NCI-H2107 treated with DMSO at 0.1 percent for 48 hours (cell line): ENCODE results near the gene ROR2.

Source experiments
- DNase-seq: peaks from one replicate; lab custom pipeline; 2025; ENCODE audit not compliant: unreplicated experiment; lab: John Stamatoyannopoulos, UW

The ROR2 gene

DNA sequence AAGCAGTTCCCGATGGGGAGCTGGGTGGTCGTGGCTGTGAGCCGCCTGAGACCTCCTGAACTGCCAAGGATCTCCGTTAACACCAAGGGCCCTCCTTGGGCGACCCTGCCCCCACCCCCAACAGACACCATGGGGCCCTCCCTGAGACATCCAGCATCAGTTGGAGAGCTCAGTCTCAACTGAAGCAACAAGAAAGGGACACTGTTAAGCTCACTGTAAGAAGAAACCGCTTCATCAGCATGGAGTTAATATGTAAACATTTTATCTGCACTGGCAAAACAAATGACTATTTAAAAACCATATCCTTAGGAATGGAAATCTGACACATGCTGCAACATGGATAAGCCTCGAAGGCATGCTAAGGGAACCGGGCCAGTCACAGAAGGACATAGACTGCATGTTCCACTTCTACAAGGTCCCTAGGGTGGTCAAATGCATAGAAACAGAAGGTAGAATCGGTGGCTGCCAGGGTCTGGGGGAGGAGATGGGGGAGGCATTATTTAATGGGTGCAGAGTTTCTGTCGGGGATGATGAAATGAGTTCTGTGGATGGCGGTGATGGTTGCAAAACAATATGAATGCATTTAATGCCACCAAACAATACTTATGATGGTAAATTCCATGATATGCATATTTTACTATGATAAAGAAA is 47.4 kb downstream of the ROR2 start:
- DNase-seq: no peak

DNA sequence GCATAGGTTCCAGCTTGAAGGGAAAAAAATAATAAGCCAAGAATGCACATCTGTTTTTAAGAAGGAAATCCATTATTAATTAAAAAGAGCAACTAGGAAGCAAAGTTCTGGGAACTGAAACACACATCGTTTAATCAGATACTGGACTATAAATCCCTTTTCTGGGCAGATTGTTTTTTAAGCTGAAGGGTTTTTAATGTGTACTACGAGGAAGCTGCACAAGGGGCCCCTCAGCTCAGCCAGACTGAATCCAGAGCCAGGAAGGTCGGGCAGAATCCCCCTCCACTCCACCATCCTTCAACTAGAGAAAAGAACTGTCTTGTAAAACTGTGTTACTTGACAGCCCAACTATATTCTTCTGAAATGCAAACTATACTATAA is 49.2 kb downstream of the ROR2 start:
- no peak for DNase-seq

DNA sequence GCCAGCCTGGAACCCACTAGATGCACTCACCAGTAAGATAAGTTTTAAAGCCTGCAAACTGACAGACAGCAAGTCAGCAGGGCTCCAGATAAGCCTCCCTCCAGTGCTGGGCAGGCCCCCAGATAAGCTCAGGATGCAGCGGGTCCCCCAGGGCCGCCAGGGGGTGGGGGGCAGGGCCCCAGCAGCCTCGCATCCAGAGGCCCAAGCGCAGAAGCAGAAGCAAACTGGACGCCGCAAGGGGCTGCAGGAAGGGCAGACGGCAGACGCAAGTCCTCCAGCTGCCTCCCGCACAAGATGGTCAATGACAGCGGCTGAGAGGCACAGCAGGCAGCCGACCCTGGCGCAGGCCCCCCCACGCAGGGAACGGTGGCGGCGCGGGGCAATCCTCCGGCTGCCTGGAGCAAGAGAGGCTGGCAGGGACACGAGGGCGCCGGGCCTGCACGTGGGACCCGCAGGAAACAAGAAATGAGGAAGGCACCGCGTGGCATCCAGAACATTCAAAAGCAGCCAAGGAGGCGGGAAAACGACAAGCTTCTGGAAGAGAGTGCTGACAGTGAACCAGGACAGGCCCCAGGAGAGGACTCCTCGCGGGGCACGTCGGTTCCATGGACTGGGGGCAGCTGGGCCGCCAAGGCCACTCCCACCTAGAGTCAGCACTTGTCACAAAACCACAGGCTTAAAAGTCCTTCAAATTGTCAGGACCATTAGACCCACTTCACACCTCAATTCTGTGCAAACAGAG is 49.8 kb downstream of the ROR2 start:
- no peak for DNase-seq

DNA sequence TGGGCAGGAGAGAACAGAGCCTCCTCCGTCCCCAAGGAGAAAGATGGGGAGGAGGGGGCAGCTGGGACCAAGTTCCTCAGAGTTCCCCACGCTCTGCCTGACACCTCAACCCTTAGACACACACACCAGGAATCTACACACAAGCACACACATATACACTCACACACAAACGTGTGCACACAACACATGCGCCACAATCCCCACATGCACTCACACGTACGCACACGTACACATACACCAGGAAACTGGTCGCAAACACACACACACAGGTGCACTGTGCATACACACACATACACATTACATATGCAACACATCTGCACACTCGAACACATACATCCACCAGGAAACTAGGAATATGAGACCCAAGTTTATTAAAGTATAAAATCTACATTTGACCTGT is 50.4 kb downstream of the ROR2 start:
- no peak for DNase-seq

DNA sequence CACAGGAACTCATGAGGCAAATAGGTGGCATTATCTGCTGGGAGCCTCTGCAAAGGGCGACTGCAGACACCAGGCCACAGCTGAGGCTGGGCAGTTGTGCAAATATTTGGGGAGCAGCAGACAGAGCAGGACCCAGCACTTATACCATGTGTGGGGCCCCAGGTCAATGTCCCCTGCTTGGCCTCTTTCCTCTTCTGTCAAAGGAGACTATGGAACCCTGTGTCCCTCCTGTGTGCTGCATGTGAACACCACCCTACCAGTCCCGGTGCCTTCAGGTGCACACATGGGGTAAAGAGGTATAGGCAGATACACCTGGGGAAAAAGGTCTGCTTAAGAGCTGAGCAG is 50.8 kb downstream of the ROR2 start:
- no peak for DNase-seq

DNA sequence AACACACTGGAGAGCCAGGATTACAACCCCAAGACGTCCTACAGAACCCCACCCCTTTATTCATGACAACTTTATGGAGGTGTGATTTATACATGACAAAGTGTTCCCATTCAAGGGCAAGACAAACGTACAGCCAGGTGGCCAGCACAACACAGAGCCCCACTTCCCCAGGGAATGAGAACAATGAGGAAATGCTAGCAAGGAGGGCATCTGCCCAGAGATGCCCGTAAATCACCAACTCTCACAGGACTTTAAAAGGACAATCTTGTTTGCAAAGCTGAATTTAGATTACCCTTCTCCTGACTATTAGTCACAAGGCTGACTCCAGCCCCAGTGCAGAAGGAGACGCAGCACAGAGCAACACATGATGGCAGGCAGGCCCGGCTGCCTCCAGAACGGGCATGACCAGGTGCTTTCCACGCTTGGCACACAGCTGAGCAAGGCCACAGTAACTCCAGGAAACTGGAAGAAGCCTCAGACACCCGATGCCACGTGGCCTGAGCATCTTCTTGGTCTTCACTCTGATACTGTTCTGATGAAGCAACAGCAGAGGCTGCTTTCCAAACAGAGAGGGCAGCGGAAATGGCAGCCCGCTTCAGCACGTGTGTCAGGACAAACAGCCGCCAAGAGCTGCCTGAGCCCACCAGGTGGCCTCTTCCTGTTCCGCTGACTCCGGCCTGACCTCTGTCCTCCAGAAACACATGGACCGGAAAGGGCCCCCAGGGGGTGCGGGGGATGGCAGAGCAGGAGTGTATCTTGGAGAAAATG is 51.4 kb downstream of the ROR2 start:
- DNase-seq: no peak

DNA sequence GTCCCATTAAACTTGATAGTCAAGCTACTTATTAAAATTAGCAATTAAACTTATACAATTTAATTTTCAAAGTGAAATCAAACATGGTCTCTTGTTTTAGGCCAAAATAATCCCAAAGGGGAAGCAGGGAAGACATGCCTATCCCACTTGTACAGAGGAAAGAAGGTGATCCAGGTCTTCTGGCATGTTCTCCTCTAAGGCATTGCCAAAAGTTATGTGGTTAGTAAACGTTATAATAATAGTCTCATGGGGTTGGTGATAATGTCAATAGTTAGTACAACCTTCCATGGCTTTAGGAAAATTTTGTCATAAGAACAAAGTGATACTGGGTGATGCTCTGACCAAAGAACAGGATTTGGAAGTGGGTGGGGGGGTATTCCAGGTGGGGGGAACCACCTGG is 52.8 kb downstream of the ROR2 start:
- no peak for DNase-seq

DNA sequence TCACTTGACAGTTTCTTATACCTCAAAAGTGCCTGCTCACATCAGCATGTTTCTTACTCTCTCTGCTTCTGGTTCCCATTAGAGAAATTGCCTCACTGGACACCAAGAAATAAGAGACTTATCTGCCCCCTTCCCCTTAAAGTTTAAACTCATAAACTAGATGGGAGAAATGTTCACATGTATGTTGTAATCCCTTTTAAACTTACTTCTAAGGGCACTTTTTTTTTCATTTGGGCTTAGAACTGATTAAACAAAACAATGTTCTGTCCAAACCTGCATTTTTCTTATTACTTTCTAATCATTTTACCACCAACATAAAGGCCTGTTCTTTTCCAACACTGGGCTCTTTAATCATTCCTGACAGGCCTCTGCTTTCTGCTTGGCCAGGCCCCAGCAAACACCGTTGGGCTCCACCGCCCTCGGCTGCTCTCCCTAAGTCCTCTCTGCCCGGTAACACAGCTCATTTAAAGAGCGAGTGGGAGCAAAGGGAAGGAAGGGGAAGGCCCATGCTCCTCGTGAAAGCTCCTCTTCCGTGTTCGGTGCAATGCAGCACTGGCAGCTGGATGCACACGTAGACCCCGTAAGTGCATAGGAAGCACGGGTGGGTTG is 53.4 kb downstream of the ROR2 start:
- no peak for DNase-seq

DNA sequence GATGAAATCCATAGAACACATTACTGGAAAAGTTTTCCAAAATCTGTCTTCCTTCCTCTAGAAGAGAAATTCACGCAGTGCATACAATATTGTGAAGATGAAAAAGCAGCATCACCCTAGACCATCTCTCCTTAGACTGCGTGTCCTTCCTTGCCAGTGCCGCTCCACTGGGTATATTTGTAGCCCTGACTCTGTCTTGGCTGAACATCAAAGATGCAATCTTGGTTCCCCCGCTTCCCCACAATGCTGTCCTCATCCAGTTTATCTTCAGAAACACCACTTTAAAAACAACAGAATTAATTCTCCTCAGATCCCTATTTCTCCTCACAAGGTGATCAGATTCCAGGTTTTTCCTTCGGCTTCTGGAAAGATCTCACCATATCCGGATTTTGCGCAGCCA is 53.9 kb downstream of the ROR2 start:
- DNase-seq: no peak

DNA sequence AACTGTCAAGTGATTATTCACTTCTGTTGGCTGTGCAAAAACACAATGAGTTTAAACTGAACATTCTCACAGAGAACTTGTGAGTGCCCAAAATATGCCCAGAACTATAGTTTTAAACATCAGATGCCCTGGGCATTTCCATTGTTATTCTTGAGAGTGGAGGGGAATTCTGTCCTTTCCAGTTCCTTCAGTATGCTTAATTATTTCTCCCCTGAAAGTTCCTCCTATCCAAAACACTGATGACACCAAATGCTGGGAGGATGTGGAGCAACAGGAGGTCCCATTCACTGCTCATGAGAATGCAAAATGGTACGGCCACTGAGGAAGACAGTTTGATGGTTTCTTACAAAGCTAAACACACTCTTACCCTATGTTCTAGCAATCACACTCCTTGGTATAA is 55.5 kb downstream of the ROR2 start:
- no peak for DNase-seq

DNA sequence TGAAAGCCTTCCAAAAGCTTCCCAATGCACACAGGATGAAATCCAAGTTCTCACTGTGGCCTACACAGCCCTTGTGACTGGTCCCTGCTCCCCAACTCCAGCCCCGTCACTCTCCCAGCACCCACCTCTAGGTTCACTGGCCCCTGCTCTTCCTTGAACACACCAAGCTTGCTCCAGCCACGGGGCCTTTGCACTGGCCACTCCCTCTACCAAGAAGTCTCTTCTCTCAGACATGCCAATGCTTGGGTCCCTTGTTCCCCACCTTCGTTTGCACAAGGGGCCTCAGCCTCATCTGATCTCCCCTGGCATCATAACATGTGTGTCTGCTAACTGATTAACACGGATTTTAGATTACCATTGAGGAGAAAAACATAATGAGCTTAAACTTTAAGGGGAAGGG is 56.0 kb downstream of the ROR2 start:
- DNase-seq: no peak

DNA sequence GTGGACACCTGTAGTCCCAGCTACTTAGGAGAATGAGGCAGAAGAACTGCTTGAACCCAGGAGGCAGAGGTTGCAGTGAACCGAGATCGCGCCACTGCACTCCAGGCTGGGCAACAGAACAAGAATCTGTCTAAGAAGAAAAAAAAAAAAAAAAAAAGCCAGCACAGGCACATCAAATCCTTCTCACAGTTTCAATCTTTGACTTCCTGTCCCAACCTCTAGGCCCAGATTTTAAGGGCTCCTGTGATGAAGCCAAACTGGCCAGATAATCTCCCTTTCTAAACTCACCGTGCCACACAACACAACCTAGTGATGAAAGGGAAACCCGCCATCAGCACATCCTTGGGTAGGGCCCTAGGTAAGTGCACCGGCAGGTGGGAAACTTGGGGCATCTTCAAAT is 58.1 kb downstream of the ROR2 start:
- DNase-seq: no peak

DNA sequence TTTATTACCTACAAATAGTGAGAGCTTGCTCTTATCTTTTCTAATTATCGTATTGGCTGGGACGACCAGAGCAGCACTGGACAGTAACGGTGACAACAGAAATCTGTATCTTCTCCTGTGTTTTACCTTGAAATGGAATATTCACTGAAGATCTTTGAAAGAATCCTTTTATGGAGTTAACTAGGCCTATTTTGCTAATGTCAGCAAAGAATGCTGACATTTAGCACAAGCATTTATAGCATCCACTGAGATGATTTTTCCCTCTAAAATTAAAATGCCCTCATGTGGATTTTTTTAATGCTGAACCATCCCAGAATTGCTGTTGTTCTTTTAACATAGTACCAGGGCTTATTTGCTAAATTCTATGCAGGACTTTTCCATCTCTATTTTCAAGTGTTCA is 59.4 kb downstream of the ROR2 start:
- no peak for DNase-seq

DNA sequence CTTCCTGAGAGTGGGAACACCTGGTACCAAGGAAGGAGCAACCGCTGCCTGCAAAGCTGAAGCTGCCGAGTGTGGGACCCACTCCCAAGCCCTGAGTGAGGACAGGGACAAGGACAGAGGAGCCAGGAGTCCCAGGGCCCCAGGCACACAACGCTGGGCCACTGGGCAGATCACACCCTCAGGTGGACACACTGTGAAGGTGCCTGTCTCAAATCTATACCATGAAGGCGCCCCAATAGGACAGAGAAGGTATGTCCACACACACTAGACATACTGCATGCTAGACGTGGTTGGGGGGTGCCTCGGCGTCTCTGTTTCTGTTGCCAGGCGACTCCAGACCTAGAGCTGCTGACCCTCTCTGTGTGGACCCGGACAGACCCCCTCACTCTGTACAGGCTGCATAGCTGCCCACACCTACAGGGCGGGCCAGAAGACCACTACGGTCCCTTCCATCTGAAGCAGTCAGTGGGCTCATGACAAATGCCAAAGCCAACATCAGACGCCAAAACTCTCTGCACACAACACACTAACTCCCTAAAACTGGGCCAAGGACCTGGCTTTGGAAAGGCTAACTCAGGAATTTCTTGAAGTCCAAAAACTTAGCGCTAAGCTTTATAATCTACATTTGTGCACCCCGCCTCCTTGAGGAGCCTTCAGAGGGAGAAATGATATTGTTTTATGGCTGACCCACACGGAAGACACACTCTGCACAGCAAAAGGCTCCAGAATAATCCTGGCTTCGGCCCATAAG is 60.7 kb downstream of the ROR2 start:
- DNase-seq: no peak

DNA sequence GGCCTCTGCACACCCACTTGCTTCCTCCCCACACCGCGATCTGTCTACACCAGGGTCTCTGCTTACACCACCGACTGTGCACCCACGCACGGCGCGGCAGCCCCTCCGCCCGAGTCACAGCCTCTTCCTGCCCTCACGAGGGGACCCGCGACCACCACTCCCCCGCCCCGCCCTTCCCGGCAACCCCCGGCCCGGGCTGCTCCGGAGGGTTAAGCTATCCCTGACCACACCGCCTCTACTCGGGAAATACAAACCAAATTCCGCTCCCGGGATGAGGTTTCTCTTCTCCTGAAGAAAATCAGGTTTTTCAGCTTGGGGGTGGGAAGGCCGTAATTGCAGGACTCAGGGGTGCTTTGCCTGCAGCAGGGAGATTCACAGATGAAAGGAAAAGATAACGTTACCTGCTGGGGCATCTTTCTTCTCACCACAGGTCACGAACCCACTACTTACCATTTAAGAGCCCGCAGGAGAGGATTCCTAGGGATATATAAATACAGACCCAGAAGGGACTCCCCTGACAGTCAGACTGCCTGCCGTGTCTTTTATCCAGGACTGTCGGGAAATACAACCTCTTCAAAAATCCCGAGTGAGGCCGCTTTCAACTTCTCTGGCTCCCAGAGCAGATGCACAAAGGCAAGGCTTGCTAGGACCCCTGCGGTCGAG is 63.5 kb downstream of the ROR2 start:
- DNase-seq: no peak

DNA sequence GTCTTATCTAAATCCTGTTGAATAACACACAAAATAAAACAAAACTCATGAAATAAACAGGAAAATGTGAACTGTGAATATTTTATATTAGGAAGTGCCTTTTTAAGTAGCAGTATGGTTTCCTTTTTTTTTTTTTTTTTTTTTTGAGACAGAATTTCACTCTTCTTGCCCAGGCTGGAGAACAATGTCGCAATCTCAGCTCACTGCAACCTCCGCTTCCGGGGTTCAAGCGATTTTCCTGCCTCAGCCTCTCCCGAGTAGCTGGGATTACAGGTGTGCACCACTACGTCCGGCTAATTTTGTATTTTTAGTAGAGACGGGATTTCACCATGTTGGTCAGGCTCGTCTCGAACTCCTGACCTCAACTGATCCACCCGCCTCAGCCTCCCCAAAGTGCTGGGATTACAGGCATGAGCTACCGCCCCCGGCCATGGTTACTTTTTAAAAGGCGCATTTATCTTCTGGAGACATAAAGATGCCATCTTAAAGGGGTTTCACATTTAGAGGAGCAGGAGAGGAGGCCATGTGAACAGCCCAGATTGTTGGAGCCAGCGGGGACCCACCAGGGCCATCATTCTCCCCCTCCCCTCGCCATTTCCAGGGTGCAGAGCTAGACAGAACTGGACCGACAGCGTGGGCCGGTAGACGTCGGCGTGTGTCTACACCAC is 64.1 kb downstream of the ROR2 start:
- no peak for DNase-seq

DNA sequence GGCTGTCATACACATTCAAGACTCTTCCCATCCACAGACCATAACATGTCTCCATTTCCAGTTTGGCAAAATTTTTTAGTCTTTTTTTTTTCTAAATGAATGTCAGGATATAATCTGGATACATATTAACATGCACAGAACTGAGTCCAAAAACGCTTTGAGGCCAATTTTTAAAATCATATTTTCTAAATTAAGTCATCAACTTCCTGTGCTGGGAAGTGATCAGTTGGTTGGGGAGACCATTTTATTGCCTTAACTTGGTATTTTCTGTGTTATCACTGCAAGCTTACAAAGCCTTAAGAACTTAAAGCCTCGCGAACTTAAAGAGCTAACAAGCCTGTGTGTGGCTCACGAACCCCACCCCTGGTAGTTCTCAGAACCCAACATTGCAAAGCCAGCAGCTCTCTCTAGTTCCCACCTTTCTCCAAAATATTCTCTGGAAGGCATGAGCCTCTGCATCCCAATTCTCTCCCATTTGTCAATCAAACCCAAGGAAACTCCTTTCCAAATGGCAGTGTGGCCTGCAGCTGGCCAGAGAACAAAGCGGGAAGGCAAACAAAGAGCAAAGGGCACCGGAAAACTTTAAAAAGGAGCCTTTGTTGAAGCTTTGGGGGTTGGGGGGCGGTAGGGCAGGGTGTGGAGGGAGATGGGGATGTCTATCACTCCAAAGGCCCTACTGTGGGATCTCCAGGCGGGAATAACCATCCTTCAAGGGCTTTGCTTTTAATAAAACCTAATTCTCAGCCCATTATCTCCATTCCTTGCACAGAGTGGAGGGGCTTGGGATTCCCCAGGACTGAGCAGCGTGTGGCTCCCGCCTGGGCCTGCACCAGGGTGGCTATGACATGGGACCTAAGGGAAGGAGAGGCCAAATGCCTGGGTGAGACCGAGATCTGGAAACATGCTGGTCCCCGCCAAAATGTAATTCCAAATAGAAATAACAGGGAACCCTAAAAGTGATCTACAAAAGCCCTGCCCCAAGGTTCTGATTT is 65.0 kb downstream of the ROR2 start:
- DNase-seq: no peak

DNA sequence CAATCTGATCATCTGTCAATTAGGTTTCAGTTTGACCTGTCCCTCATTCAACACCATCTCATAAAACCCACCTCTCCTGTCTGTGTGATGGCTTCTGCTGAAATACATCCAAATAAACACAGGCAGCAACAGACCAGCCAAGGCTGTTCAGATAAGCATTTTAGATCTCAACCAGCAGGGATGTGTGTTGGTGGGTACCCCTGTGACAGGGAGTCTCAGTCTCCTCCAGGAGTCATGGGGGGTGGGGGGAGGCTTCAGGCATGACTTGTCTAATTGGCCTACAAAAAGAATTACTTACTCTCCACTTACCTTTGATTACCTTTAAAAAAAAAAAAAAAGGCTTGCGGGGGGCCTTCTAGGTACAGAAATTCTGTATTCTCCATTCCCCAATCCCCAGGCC is 65.9 kb downstream of the ROR2 start:
- no peak for DNase-seq

DNA sequence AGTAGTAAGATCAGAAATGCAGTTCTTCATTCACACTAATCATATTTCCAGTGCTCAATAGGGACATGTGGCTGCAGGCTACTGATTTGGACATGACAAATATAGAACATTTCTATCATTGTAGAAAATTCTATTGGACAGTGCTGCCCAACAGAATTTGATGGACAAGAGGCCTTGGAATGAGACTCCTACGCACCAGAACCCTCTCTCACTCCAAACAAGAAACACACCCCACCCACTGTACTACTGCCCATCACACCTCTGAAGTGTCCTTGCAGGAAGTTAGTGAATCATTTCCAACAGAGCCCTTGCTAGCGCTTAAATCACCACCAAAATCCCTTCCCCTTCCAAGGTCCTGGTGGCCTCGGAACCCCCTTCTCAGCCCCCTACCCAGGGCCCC is 66.5 kb downstream of the ROR2 start:
- no peak for DNase-seq
